ENCODE data around the gene MMP13. TPM values are rescaled to one million over a fixed set of nuclear protein-coding genes. Genes with fewer than 3 reads are reported as not detected.
"Not testable (repeated sequence)": the region's sequence is repeated elsewhere in the genome, so short reads cannot be mapped to it uniquely, and the experiment has no call there.

Gene MMP13
- not detected for total RNA-seq

DNA sequence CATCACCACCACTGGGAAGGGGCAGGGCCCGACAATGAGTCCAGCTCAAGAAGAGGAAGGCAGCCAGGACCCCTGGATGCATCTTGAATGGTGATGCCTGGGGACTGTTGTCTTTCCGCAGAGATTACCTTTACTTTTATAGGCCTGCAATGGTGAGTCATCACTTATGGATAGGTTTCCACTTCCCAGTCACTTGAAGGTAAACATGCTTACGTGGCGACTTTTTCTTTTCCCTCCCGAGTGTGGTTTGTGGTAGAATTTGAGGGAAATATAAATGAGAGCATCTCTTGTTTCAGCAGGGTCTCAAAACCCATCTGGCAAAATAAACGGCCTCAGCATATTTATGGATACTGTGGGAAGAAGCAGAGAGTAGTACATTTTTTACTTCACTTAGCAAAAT lies at the start of gene MMP13:
MMP13 (minus strand) TSS at position 109 of the 400 bp plus-strand sequence; CDS start at position 82, 27 bp downstream.
- Mint-ChIP-seq H3K4me1 (ENCODE audit: low read depth) (no peaks in the 10 kb centered on the region), H3K4me3 (no peak within 1 kb of the TSS), H3K36me3 (no peaks in the 10 kb centered on the region), H3K9me3 (no peaks in the 10 kb centered on the region), H3K27ac (no peak within 1 kb of the TSS), H3K27me3 (peaks cover 4% of the 10 kb centered on the region)
- ChIA-PET CTCF (no interaction called here), POLR2A (interaction anchor here (0.6 kb wide), 1 partner anchor 77 kb away, joined by 3 read pairs; no protein-coding TSS in a partner anchor)
- intact Hi-C loops (cut with micrococcal nuclease): no loop called here
- no peak for DNase-seq

DNA sequence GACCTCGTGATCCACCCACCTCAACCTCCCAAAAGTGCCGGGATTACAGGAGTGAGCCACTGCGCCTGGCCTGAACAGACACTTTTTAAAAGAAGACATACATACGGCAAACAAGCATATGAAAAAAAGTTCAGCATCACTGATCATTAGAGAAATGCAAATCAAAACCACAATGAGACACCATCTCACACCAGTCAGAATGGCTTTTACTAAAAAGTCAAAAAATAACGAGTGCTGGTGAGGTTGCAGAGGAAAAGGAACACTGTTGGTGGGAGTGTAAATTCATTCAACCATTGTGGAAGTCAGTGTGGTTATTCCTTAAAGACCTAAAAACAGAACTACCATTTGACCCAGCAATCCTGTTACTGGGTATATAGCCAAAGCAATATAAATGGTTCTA lies 48.7 kb upstream of the MMP13 start:
- H3K9me3 Mint-ChIP-seq; H3K27ac Mint-ChIP-seq; H3K36me3 Mint-ChIP-seq; DNase-seq; H3K4me1 Mint-ChIP-seq (ENCODE audit: low read depth); POLR2A ChIA-PET; intact Hi-C loops (cut with micrococcal nuclease); H3K4me3 Mint-ChIP-seq; CTCF ChIA-PET: not testable (repeated sequence)
- H3K27me3 Mint-ChIP-seq: peaks cover 12% of the 10 kb centered on the region

DNA sequence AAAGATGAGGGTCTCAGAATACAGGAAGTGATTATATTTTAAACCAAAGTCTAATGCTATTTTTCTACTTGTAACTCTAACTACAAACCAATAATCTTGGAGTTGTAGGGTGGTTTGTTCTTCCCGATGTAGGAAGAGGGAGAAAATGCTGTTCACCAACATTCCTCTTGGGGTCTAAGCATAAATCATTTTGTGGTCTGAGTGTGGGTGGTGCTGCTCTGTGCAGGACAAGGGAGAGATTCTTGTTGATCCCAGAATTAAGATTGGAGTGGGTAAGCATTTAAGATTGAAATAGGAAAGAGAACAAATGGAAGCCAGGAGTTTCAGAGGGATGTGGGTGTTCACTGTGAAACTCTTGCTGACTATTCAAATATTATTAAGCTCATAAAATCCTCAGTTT lies 38.6 kb upstream of the MMP13 start:
- no peak for DNase-seq
- Mint-ChIP-seq H3K4me3 (no peak overlapping the region), H3K36me3 (no peaks in the 10 kb centered on the region), H3K9me3 (no peaks in the 10 kb centered on the region), H3K4me1 (ENCODE audit: low read depth) (no peaks in the 10 kb centered on the region), H3K27ac (no peak overlapping the region), H3K27me3 (peaks cover 13% of the 10 kb centered on the region)
- intact Hi-C loops (cut with micrococcal nuclease): no loop called here
- CTCF ChIA-PET: no interaction called here
- POLR2A ChIA-PET: no interaction called here

DNA sequence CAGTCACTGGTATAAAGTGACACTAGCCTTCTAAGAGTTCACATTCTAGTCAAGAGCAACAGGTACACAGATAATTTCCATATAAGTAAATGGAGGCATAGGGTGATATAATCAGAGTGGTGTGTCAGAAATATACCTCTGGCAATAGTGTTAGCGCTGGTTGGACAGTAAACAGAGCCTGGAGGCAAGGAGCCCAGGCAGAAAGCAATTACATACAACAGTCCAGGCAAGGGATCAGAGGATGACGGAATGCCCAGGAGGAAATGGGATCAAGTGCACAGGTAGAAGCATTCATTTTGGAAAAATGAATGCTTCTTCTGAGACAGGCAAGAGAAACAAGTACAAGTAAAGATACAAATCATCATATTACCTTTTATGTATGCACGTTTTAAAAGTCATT lies 36.2 kb upstream of the MMP13 start:
- CTCF ChIA-PET: no interaction called here
- intact Hi-C loops (cut with micrococcal nuclease): no loop called here
- no peaks in the 10 kb centered on the region for H3K9me3 Mint-ChIP-seq
- H3K27me3 Mint-ChIP-seq: peaks cover 11% of the 10 kb centered on the region
- no peak overlapping the region for H3K27ac Mint-ChIP-seq
- DNase-seq: no peak
- no peaks in the 10 kb centered on the region for H3K4me1 Mint-ChIP-seq (ENCODE audit: low read depth)
- POLR2A ChIA-PET: no interaction called here
- H3K4me3 Mint-ChIP-seq: no peak overlapping the region
- H3K36me3 Mint-ChIP-seq: no peaks in the 10 kb centered on the region

DNA sequence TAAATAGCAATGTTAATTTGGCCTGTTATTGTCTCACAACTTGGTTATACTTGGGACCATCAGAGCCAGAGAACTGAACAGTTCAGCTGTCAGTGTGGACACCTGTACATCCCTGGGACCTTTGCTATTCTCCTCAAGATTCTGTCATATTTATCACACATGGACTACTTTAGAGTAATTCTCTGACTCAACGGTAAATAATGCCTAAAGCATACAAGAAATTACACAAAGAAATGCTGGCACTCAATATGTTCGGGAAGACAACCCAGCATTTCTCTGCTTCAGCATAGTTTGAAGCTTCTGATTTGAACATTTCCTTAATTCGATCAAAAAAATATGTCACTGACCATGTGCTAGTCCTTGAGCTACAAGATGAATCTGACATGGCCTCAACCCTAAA lies 34.6 kb upstream of the MMP13 start:
- H3K27ac Mint-ChIP-seq: no peak overlapping the region
- DNase-seq: no peak
- intact Hi-C loops (cut with micrococcal nuclease): no loop called here
- no peaks in the 10 kb centered on the region for H3K36me3 Mint-ChIP-seq
- H3K9me3 Mint-ChIP-seq: no peaks in the 10 kb centered on the region
- H3K4me1 Mint-ChIP-seq (ENCODE audit: low read depth): no peaks in the 10 kb centered on the region
- no peak overlapping the region for H3K4me3 Mint-ChIP-seq
- H3K27me3 Mint-ChIP-seq: peaks cover 11% of the 10 kb centered on the region
- POLR2A ChIA-PET: no interaction called here
- CTCF ChIA-PET: no interaction called here

DNA sequence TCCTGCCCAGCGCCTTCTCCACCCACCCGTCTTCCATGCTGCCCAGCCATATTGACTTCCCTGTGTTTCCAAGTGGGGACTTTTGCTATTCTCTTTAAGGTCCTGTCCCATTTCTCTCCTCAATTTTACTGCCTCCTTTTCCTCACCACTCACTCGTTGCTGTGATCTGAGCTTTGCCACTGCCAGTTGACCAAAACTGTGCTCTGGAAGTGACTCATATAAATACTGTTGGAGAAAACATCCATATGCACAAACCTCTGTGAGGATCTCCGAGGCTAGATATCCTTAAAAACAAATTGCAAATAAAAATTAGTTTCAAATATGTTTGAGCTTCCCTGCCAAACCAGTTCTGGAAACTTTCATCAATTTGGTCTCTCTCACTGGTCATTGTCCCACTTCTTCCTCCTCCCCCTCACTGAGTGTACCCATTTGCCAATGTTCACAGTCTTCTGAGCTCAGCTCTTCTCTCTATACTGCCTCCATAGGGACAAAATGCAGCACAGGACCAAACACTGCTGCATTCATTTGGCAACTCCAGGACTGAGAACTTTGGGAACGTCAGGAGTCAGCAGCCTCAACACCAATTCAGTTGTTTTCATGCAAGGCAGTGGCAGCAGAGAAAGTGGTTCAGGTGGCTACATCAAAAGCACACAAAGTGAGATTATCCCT lies 34.0 kb upstream of the MMP13 start:
- POLR2A ChIA-PET: no interaction called here
- H3K4me1 Mint-ChIP-seq (ENCODE audit: low read depth): no peaks in the 10 kb centered on the region
- H3K9me3 Mint-ChIP-seq: no peaks in the 10 kb centered on the region
- intact Hi-C loops (cut with micrococcal nuclease): no loop called here
- H3K4me3 Mint-ChIP-seq: no peak overlapping the region
- no peak overlapping the region for H3K27ac Mint-ChIP-seq
- CTCF ChIA-PET: no interaction called here
- no peak for DNase-seq
- peaks cover 11% of the 10 kb centered on the region for H3K27me3 Mint-ChIP-seq
- H3K36me3 Mint-ChIP-seq: no peaks in the 10 kb centered on the region

DNA sequence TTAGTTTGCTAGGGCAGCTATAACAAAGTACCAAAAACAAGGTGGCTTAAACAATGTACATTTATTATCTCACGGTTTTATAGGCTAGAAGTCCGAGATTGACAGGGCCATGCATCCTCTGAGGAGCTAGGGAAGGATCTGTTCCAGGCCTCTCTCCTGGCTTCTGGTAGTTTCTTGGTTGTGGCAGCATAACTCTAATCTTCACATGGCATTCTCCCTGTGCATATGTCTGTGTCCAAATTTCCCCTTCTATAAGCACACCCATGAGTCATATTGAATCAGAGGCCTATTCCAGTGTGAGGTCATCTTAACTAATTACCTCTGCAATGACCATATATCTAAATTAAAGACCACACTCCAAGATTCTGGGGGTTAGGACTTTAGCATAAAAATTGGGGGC lies 31.3 kb upstream of the MMP13 start:
- H3K9me3 Mint-ChIP-seq: no peaks in the 10 kb centered on the region
- ChIA-PET CTCF (no interaction called here), POLR2A (no interaction called here)
- DNase-seq: no peak
- peaks cover 11% of the 10 kb centered on the region for H3K27me3 Mint-ChIP-seq
- no peaks in the 10 kb centered on the region for H3K4me1 Mint-ChIP-seq (ENCODE audit: low read depth)
- no peak overlapping the region for H3K4me3 Mint-ChIP-seq
- no peak overlapping the region for H3K27ac Mint-ChIP-seq
- intact Hi-C loops (cut with micrococcal nuclease): no loop called here
- no peaks in the 10 kb centered on the region for H3K36me3 Mint-ChIP-seq

DNA sequence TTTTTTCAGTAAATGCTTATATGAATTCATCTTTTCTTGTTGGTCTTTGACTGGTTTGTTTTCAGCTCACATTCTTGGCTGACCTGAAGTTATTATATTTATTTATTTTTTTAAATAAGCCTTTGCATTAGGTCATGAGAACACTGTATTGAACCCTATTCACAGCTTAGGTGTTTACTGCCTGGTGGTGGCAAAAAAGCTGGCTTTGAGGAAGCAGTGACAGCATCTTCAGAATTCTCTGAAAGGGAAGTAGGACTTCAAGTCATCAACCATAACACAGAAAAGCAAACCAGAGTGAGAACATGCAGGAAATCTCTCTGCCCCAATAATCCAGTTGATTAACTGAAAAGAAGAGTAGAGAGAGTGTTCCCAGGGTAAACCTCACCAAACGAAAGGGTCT lies 30.3 kb upstream of the MMP13 start:
- intact Hi-C loops (cut with micrococcal nuclease): no loop called here
- peaks cover 9% of the 10 kb centered on the region for H3K27me3 Mint-ChIP-seq
- CTCF ChIA-PET: no interaction called here
- no peaks in the 10 kb centered on the region for H3K4me1 Mint-ChIP-seq (ENCODE audit: low read depth)
- no peaks in the 10 kb centered on the region for H3K9me3 Mint-ChIP-seq
- H3K36me3 Mint-ChIP-seq: no peaks in the 10 kb centered on the region
- POLR2A ChIA-PET: no interaction called here
- H3K4me3 Mint-ChIP-seq: no peak overlapping the region
- DNase-seq: no peak
- H3K27ac Mint-ChIP-seq: no peak overlapping the region

DNA sequence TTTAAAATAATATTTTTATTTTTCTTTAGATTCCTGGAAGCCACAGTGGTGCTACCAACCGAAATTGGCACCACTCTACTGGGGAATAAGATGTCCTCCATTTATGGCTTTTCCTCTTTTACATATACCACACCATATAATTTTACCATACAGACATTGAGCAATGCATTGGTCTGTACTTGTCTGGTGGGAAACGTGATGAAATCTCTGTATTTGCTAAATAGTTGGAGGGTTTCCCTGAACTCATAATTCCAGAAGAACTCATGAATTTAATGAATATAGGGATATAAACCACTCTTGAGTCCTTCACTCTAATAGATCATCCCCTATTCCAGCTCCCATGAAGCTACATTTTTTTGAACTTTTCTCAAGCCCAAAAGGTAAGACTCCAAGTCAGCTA lies 28.0 kb upstream of the MMP13 start:
- Mint-ChIP-seq H3K9me3 (no peaks in the 10 kb centered on the region), H3K4me1 (ENCODE audit: low read depth) (no peaks in the 10 kb centered on the region), H3K36me3 (no peaks in the 10 kb centered on the region), H3K27me3 (no peaks in the 10 kb centered on the region), H3K27ac (no peak overlapping the region), H3K4me3 (no peak overlapping the region)
- DNase-seq: no peak
- POLR2A ChIA-PET: no interaction called here
- CTCF ChIA-PET: no interaction called here
- intact Hi-C loops (cut with micrococcal nuclease): no loop called here

DNA sequence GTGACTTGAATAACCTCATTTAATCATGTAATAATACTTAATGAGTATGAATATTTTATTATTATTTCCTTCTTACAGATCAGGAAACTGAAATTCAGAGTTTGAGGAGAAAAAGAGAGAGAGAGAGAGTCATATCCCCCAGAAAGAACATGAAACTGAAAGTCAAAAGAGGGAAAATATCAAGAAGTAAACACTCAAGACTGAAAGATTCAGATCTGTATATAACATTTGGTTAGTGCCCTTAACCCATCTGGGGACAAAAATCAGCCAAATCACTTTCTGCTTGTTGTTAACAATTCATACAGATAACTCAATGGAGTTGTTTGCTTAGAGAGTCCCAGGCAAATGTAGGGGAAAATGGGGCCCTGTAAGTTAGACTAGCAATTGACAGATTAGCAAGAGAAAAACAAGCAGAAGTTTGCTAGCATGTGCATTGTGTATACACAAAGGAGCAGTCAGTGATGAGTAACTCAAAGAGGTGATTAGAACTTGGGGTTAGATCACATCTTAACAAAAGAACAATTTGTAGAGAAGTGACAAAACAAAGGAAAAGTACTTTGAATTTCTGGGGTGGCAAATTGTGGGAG lies 25.9 kb upstream of the MMP13 start:
- H3K36me3 Mint-ChIP-seq: no peaks in the 10 kb centered on the region
- no peaks in the 10 kb centered on the region for H3K9me3 Mint-ChIP-seq
- no peaks in the 10 kb centered on the region for H3K4me1 Mint-ChIP-seq (ENCODE audit: low read depth)
- POLR2A ChIA-PET: no interaction called here
- no peak overlapping the region for H3K27ac Mint-ChIP-seq
- no peaks in the 10 kb centered on the region for H3K27me3 Mint-ChIP-seq
- no peak overlapping the region for H3K4me3 Mint-ChIP-seq
- no peak for DNase-seq
- CTCF ChIA-PET: no interaction called here
- intact Hi-C loops (cut with micrococcal nuclease): no loop called here

DNA sequence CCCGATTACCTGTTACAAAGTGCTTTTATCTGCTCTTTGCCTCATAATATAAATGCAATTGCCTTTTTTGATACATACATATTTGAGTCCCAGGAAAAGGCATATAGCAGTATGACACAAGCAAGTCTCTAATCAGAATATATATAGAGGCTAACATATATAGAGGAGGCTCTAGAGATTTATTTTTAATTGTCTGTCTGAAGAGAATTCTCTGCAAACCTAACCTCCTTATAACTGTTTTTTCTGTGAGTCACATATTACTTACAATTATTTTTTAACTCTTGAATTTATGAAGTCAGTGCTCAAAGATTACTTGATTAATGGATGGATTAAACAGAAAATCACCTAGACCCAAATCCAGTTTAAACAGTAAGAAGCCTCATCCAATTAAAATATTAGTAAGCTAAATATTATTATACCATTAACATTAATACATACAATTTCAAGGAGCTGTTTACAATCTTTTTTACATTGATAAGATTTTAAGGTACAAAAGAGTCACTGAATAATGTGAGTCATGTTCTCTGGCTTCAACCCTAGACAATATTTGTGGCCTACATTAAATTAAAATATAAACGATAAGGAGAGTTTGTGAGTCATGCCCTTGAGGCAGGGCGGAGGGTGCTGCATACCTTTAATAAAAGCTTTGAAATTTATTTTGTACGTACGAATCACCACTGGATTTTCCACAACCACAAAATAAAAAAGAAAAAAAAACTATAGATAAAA lies 19.2 kb upstream of the MMP13 start:
- no peaks in the 10 kb centered on the region for H3K9me3 Mint-ChIP-seq
- no peak overlapping the region for H3K4me3 Mint-ChIP-seq
- no peaks in the 10 kb centered on the region for H3K36me3 Mint-ChIP-seq
- no peaks in the 10 kb centered on the region for H3K4me1 Mint-ChIP-seq (ENCODE audit: low read depth)
- intact Hi-C loops (cut with micrococcal nuclease): no loop called here
- no peak overlapping the region for H3K27ac Mint-ChIP-seq
- ChIA-PET POLR2A (no interaction called here), CTCF (no interaction called here)
- DNase-seq: no peak
- peaks cover 9% of the 10 kb centered on the region for H3K27me3 Mint-ChIP-seq

DNA sequence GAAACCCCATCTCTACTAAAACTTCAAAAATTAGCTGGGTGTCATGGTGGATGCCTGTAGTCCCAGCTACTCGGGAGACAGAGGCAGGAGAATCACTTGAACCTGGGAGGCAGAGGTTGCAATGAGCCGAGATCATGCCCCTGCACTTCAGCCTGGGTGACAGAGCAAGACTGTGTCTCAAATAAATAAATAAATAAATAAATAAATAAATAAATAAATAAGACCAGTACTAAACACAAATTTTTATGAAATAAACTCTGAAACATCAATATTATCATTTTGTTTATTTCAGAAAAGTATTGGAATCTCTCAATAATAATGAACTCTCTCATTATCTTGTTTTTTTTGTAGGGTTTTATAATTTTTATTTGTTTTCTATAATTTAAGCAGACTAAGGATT lies 18.2 kb upstream of the MMP13 start:
- H3K36me3 Mint-ChIP-seq; H3K27ac Mint-ChIP-seq; POLR2A ChIA-PET; intact Hi-C loops (cut with micrococcal nuclease); H3K4me3 Mint-ChIP-seq; H3K4me1 Mint-ChIP-seq (ENCODE audit: low read depth); H3K27me3 Mint-ChIP-seq; H3K9me3 Mint-ChIP-seq; DNase-seq; CTCF ChIA-PET: not testable (repeated sequence)

DNA sequence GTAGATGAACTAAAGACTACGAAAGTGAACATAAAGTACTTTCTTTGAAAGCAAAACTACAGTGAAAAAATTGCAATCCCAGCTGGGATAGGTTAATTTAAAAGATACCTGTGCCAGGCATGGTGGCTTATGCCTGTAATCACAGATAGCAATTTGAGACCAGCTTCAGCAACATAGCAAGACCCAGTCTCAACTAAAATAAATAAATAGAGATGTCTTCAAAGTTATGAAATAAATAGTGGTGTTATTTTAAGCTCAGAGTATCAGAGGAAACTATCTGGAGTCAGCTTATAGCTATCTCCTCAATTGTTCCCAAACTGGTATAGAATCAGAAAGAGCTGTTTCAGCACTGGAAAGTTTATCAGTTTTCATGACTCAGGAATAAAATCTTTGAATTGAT lies 17.3 kb upstream of the MMP13 start:
- no peaks in the 10 kb centered on the region for H3K9me3 Mint-ChIP-seq
- H3K36me3 Mint-ChIP-seq: no peaks in the 10 kb centered on the region
- H3K27ac Mint-ChIP-seq: no peak overlapping the region
- H3K27me3 Mint-ChIP-seq: peaks cover 9% of the 10 kb centered on the region
- H3K4me3 Mint-ChIP-seq: no peak overlapping the region
- intact Hi-C loops (cut with micrococcal nuclease): no loop called here
- CTCF ChIA-PET: no interaction called here
- DNase-seq: no peak
- POLR2A ChIA-PET: no interaction called here
- no peaks in the 10 kb centered on the region for H3K4me1 Mint-ChIP-seq (ENCODE audit: low read depth)

Data from activated CD4-positive, alpha-beta memory T cell treated with anti-CD3 and anti-CD28 coated beads for 36 hours (primary cell).